Measurements from ENCODE around the gene WDR86.

WDR86 gene

DNA sequence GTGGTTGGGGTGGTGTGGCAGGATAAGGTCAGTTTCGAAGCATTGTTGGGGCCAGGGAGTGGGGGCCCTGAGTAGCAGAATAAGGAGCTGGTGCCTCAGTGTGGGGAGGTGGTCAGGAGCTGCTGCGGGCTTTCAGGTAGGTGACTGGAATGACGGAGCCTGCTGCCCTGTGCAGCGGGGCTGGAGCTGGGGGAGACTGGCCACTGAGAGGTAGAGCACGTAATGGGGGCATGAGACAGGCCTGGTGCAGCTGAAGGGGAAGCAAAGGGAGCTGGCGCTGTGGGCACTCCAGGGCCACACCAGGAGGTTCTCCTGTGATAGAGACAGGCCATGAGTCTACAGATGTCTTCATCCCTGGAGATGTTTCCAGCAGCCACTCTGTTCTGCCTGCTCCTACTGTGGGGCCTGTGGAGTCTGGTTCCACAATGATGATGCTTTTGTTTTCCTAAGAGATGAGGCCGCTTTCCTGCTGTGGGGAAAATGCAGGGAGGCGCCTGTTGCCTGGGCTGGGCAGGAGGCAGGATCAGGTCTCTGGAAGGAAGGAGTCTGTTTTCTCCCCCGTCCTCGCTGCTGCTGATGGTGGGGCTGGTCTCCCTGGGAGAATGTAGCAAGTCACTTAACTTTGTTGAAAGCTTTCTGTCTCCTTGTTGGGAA, 37.1 kb downstream of the WDR86 start:
- Histone ChIP-seq H3K79me2 (ENCODE audit: low read length) (no peaks in the 10 kb centered on the region), H3K27me3 (replicated peaks; ENCODE audit: insufficient read depth, low read length) (no peaks in the 10 kb centered on the region), H3F3A (ENCODE audit: insufficient read depth, low read length) (no peaks in the 10 kb centered on the region), H2AFZ (ENCODE audit: low read length) (no peak overlapping the region), H3K4me3 (ENCODE audit: low read length) (no peak overlapping the region), H4K20me1 (ENCODE audit: insufficient read depth, low read length) (no peaks in the 10 kb centered on the region), H3K4me1 (ENCODE audit: low read length) (no peaks in the 10 kb centered on the region), H3K9me3 (replicated peaks; ENCODE audit: insufficient read depth, low read length) (no peaks in the 10 kb centered on the region), H3K36me3 (replicated peaks; ENCODE audit: insufficient read depth, low read length) (no peaks in the 10 kb centered on the region), H3K27ac (ENCODE audit: low read length) (no peak overlapping the region), H3K9me2 (replicated peaks; ENCODE audit: insufficient read depth, low read length) (no peaks in the 10 kb centered on the region), H3K9ac (ENCODE audit: low read length) (no peak overlapping the region), H3K4me2 (ENCODE audit: low read depth, low read length) (no peak overlapping the region)
- no peak for DNase-seq
- TF ChIP-seq, protein P1, sequence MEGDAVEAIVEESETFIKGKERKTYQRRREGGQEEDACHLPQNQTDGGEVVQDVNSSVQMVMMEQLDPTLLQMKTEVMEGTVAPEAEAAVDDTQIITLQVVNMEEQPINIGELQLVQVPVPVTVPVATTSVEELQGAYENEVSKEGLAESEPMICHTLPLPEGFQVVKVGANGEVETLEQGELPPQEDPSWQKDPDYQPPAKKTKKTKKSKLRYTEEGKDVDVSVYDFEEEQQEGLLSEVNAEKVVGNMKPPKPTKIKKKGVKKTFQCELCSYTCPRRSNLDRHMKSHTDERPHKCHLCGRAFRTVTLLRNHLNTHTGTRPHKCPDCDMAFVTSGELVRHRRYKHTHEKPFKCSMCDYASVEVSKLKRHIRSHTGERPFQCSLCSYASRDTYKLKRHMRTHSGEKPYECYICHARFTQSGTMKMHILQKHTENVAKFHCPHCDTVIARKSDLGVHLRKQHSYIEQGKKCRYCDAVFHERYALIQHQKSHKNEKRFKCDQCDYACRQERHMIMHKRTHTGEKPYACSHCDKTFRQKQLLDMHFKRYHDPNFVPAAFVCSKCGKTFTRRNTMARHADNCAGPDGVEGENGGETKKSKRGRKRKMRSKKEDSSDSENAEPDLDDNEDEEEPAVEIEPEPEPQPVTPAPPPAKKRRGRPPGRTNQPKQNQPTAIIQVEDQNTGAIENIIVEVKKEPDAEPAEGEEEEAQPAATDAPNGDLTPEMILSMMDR (IDR thresholded peaks at IDR 0.05; ENCODE audit: low read length) = no peak
- TF ChIP-seq EZH2phosphoT487 (IDR thresholded peaks at IDR 0.05; ENCODE audit: low read length) (no peak), EZH2 (optimal IDR thresholded peaks at IDR 0.05; ENCODE audit: low read depth, low read length) (no peak)

DNA sequence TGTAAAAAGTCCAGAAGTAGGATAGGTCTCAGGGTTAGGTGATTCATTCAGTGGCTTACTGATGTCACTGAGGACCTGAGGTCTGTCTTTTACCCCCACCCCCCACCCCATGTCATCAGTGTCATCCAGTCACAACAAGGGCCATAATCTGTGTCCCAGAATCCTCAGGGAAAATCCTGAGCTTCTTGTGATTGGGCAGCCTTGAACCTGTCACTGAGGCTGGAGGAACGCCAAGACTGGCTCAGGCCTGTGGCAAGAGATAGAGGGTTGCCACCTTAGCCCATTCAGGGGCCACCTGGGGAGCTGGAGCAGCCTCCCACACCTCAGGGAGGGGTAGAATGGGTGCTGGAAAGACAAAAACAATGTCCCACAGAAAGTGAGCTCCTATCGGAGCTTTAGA, 38.6 kb downstream of the WDR86 start:
- no peak for DNase-seq
- no peak for TF ChIP-seq EZH2phosphoT487 (IDR thresholded peaks at IDR 0.05; ENCODE audit: low read length)
- TF ChIP-seq EZH2 (optimal IDR thresholded peaks at IDR 0.05; ENCODE audit: low read depth, low read length) = no peak
- TF ChIP-seq, protein P1 (IDR thresholded peaks at IDR 0.05; ENCODE audit: low read length) = no peak
- Histone ChIP-seq H3F3A (ENCODE audit: insufficient read depth, low read length) (no peaks in the 10 kb centered on the region), H3K4me3 (ENCODE audit: low read length) (no peak overlapping the region), H3K27me3 (replicated peaks; ENCODE audit: insufficient read depth, low read length) (no peaks in the 10 kb centered on the region), H3K79me2 (ENCODE audit: low read length) (no peaks in the 10 kb centered on the region), H3K27ac (ENCODE audit: low read length) (no peak overlapping the region), H3K4me2 (ENCODE audit: low read depth, low read length) (no peak overlapping the region), H3K9me2 (replicated peaks; ENCODE audit: insufficient read depth, low read length) (no peaks in the 10 kb centered on the region), H3K9me3 (replicated peaks; ENCODE audit: insufficient read depth, low read length) (no peaks in the 10 kb centered on the region), H4K20me1 (ENCODE audit: insufficient read depth, low read length) (no peaks in the 10 kb centered on the region), H2AFZ (ENCODE audit: low read length) (no peak overlapping the region), H3K9ac (ENCODE audit: low read length) (no peak overlapping the region), H3K36me3 (replicated peaks; ENCODE audit: insufficient read depth, low read length) (no peaks in the 10 kb centered on the region), H3K4me1 (ENCODE audit: low read length) (no peaks in the 10 kb centered on the region)

DNA sequence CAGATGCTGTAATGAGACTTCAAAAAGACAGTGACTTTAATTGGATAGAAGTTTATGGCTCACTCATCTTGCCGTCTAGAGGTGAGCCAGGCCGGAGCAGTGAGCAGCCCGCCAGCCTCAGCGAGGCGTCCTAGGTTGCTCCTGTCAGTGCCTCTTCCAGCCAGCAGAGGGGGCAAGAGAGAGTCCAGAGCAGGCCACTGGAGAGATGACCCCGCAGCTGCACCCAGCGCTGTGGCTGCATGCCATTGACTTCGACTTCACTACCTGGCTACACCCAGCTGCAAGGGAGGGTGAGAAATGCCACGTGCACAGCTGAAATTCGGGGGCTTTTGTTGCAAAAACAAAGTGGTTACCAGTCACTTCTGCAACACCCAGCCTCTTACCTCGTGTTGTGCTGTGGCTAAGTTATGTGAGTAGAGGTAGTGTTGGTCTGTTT, 41.7 kb downstream of the WDR86 start:
- Histone ChIP-seq H3K9me3 (replicated peaks; ENCODE audit: insufficient read depth, low read length) (no peaks in the 10 kb centered on the region), H3K9me2 (replicated peaks; ENCODE audit: insufficient read depth, low read length) (no peaks in the 10 kb centered on the region), H3K27me3 (replicated peaks; ENCODE audit: insufficient read depth, low read length) (no peaks in the 10 kb centered on the region), H3K27ac (ENCODE audit: low read length) (no peak overlapping the region), H3K79me2 (ENCODE audit: low read length) (no peaks in the 10 kb centered on the region), H3K4me2 (ENCODE audit: low read depth, low read length) (no peak overlapping the region), H3K4me3 (ENCODE audit: low read length) (no peak overlapping the region), H2AFZ (ENCODE audit: low read length) (no peak overlapping the region), H4K20me1 (ENCODE audit: insufficient read depth, low read length) (no peaks in the 10 kb centered on the region), H3K9ac (ENCODE audit: low read length) (no peak overlapping the region), H3K36me3 (replicated peaks; ENCODE audit: insufficient read depth, low read length) (no peaks in the 10 kb centered on the region), H3F3A (ENCODE audit: insufficient read depth, low read length) (no peaks in the 10 kb centered on the region), H3K4me1 (ENCODE audit: low read length) (no peaks in the 10 kb centered on the region)
- DNase-seq = peak; percentile 92
- TF ChIP-seq EZH2 (optimal IDR thresholded peaks at IDR 0.05; ENCODE audit: low read depth, low read length) (no peak), EZH2phosphoT487 (IDR thresholded peaks at IDR 0.05; ENCODE audit: low read length) (no peak)
- TF ChIP-seq, protein P1 (IDR thresholded peaks at IDR 0.05; ENCODE audit: low read length) = peak; percentile 99

Data from MM.1S (cell line).